Mesenchymal stem cell (in vitro differentiated cells and primary cell): Measurements from ENCODE around the gene SMIM9.
"Not testable (repeated sequence)": the region's sequence is repeated elsewhere in the genome, so short reads cannot be mapped to it uniquely, and the experiment has no call there.

Experiments
- DNase-seq: peaks from one replicate; pipeline ENCODE4 v3.0.0-alpha.2; 2013
- H2AFZ ChIP-seq: one replicate; pipeline ENCODE4 v1.6.1; 2013; ENCODE audit warnings: low read depth, mild to moderate bottlenecking, control low read depth, inconsistent platforms, low read length, moderate library complexity
- H2AK5ac ChIP-seq: 2 replicates; pipeline ENCODE4 v1.6.1; 2013; ENCODE audit warnings: low read length, moderate library complexity, mild to moderate bottlenecking, inconsistent platforms; ENCODE audit not compliant: severe bottlenecking
- H2BK120ac ChIP-seq: one replicate; pipeline ENCODE4 v1.6.1; 2013; ENCODE audit warnings: low read depth, mild to moderate bottlenecking, inconsistent platforms, low read length, moderate library complexity
- H2BK12ac ChIP-seq, 2 experiments: one replicate each; pipeline ENCODE4 v1.6.1; 2013; ENCODE audit warnings: inconsistent platforms in 2 of 2, low read length in 2 of 2, mild to moderate bottlenecking in 2 of 2, moderate library complexity in 2 of 2, control low read depth in 1 of 2
- H2BK15ac ChIP-seq: one replicate; pipeline ENCODE4 v1.6.1; 2013; ENCODE audit warnings: mild to moderate bottlenecking, low read depth, inconsistent platforms; ENCODE audit not compliant: poor library complexity, severe bottlenecking
- H2BK5ac ChIP-seq: 2 replicates; pipeline ENCODE4 v1.6.1; 2013; ENCODE audit warnings: low read depth, mild to moderate bottlenecking, low read length, control low read depth, inconsistent platforms; ENCODE audit not compliant: poor library complexity, severe bottlenecking
- H3K14ac ChIP-seq, 2 experiments: one replicate each; pipeline ENCODE4 v1.6.1; 2013; ENCODE audit warnings: inconsistent platforms in 2 of 2, low read length in 2 of 2, control low read depth in 1 of 2, mild to moderate bottlenecking in 1 of 2, moderate library complexity in 1 of 2
- H3K18ac ChIP-seq, 2 experiments: one replicate each; pipeline ENCODE4 v1.6.1; 2013; ENCODE audit warnings: inconsistent platforms in 2 of 2, low read length in 2 of 2, control low read depth in 1 of 2, low read depth in 1 of 2, mild to moderate bottlenecking in 1 of 2
- H3K23ac ChIP-seq, 2 experiments: one replicate each; pipeline ENCODE4 v1.6.1; 2013; ENCODE audit warnings: inconsistent platforms in 2 of 2, low read length in 2 of 2, mild to moderate bottlenecking in 2 of 2, moderate library complexity in 2 of 2, control low read depth in 1 of 2
- H3K27ac ChIP-seq: 2 replicates; pipeline ENCODE4 v1.5.1; 2013; ENCODE audit warnings: mild to moderate bottlenecking, moderate library complexity, low read length, control low read depth, inconsistent platforms; ENCODE audit not compliant: poor library complexity, severe bottlenecking
- H3K27me3 ChIP-seq, 2 experiments: 2 replicates each; pipeline versions ENCODE4 v1.6.1 to v1.7.0; 2013; ENCODE audit warnings: low read length in 2 of 2, mild to moderate bottlenecking in 2 of 2, moderate library complexity in 2 of 2, control low read depth in 1 of 2, inconsistent platforms in 1 of 2; ENCODE audit not compliant: control insufficient read depth in 1 of 2, insufficient read depth in 1 of 2
- H3K36me3 ChIP-seq, 2 experiments: 2 replicates each; pipeline versions ENCODE4 v1.6.1 to v1.7.0; 2013; ENCODE audit warnings: low read length in 2 of 2, control low read depth in 1 of 2, inconsistent platforms in 1 of 2, low read depth in 1 of 2, mild to moderate bottlenecking in 1 of 2; ENCODE audit not compliant: insufficient read depth in 2 of 2, control insufficient read depth in 1 of 2
- H3K4ac ChIP-seq, 2 experiments: one replicate each; pipeline ENCODE4 v1.6.1; 2013; ENCODE audit warnings: inconsistent platforms in 2 of 2, low read length in 2 of 2, mild to moderate bottlenecking in 2 of 2, moderate library complexity in 2 of 2, control low read depth in 1 of 2, low read depth in 1 of 2
- H3K4me1 ChIP-seq: 2 replicates; pipeline ENCODE4 v1.6.1; 2013; ENCODE audit warnings: low read depth, low read length, control low read depth; ENCODE audit not compliant: control insufficient read depth, insufficient read depth
- H3K4me2 ChIP-seq: 2 replicates; pipeline ENCODE4 v1.6.1; 2013; ENCODE audit warnings: low read length, mild to moderate bottlenecking, inconsistent platforms; ENCODE audit not compliant: poor library complexity, severe bottlenecking
- H3K4me3 ChIP-seq, 2 experiments: 2 replicates each; pipeline versions ENCODE4 v1.5.1 to v1.7.0; 2013; ENCODE audit warnings: low read length in 2 of 2, mild to moderate bottlenecking in 2 of 2, control low read depth in 1 of 2, low read depth in 1 of 2; ENCODE audit not compliant: insufficient read depth in 1 of 2
- H3K79me1 ChIP-seq: replicated peaks from 2 replicates; pipeline ENCODE4 v1.6.1; 2013; ENCODE audit warnings: mild to moderate bottlenecking, control low read depth, low read length, inconsistent platforms; ENCODE audit not compliant: poor library complexity, severe bottlenecking
- H3K9ac ChIP-seq: 2 replicates; pipeline ENCODE4 v1.7.0; 2013; ENCODE audit warnings: mild to moderate bottlenecking, low read length, moderate library complexity
- H3K9me3 ChIP-seq: 2 replicates; pipeline ENCODE4 v1.7.0; 2013; ENCODE audit warnings: mild to moderate bottlenecking, low read length; ENCODE audit not compliant: control insufficient read depth
- H4K8ac ChIP-seq: one replicate; pipeline ENCODE4 v1.6.1; 2013; ENCODE audit warnings: inconsistent platforms, mild to moderate bottlenecking, low read length, moderate library complexity
- H4K91ac ChIP-seq: one replicate; pipeline ENCODE4 v1.6.1; 2013; ENCODE audit warnings: mild to moderate bottlenecking, low read length, inconsistent platforms
- WGBS: methylation state at CpG from one replicate; pipeline ENCODE4 v1.1.7; 2013; ENCODE audit warnings: mixed read lengths; 5-methylcytosine and 5-hydroxymethylcytosine counted together

Gene SMIM9

GRCh38 chrX:154821523-154821922, 12.9 kb downstream of the SMIM9 start:
- no peak overlapping the region for H4K91ac ChIP-seq
- H2BK12ac ChIP-seq = no peak overlapping the region
- no peak overlapping the region for H3K14ac ChIP-seq
- no peak overlapping the region for H3K9ac ChIP-seq
- no peaks in the 10 kb centered on the region for H3K36me3 ChIP-seq
- no peak overlapping the region for H3K4me2 ChIP-seq
- no peaks in the 10 kb centered on the region for H3K4me1 ChIP-seq
- no peak overlapping the region for H3K18ac ChIP-seq
- H3K4me3 ChIP-seq = no peak overlapping the region
- H3K4ac ChIP-seq = no peak overlapping the region
- H4K8ac ChIP-seq = no peak overlapping the region
- H3K79me1 ChIP-seq = no peaks in the 10 kb centered on the region
- H2BK5ac ChIP-seq = no peak overlapping the region
- no peak overlapping the region for H3K27ac ChIP-seq
- H3K27me3 ChIP-seq = no peaks in the 10 kb centered on the region
- H3K23ac ChIP-seq = no peak overlapping the region
- no peaks in the 10 kb centered on the region for H3K9me3 ChIP-seq
- DNase-seq = no peak
- no peak overlapping the region for H2AFZ ChIP-seq
- H2BK120ac ChIP-seq = no peak overlapping the region
- H2AK5ac ChIP-seq = no peak overlapping the region
- H2BK15ac ChIP-seq = no peak overlapping the region

GRCh38 chrX:154819771-154820341, 14.6 kb downstream of the SMIM9 start:
- 89% methylated on average over 6 of the region's 7 CpGs for WGBS
- DNase-seq = no peak
- no peak overlapping the region for H3K27ac ChIP-seq
- no peak overlapping the region for H4K91ac ChIP-seq
- no peak overlapping the region for H3K23ac ChIP-seq
- H3K9me3 ChIP-seq = no peaks in the 10 kb centered on the region
- H3K36me3 ChIP-seq = no peaks in the 10 kb centered on the region
- H2AK5ac ChIP-seq = no peak overlapping the region
- H2BK12ac ChIP-seq = no peak overlapping the region
- H3K4me3 ChIP-seq = no peak overlapping the region
- H2BK120ac ChIP-seq = no peak overlapping the region
- no peaks in the 10 kb centered on the region for H3K79me1 ChIP-seq
- no peaks in the 10 kb centered on the region for H3K27me3 ChIP-seq
- H2BK5ac ChIP-seq = no peak overlapping the region
- no peak overlapping the region for H3K9ac ChIP-seq
- H3K4ac ChIP-seq = no peak overlapping the region
- H3K4me1 ChIP-seq = no peaks in the 10 kb centered on the region
- no peak overlapping the region for H3K18ac ChIP-seq
- H2BK15ac ChIP-seq = no peak overlapping the region
- no peak overlapping the region for H3K14ac ChIP-seq
- no peak overlapping the region for H2AFZ ChIP-seq
- no peak overlapping the region for H3K4me2 ChIP-seq
- H4K8ac ChIP-seq = no peak overlapping the region

GRCh38 chrX:154818916-154819770, 15.3 kb downstream of the SMIM9 start:
- no peak overlapping the region for H2BK12ac ChIP-seq
- no peak overlapping the region for H2BK15ac ChIP-seq
- H2BK120ac ChIP-seq = no peak overlapping the region
- H4K91ac ChIP-seq = no peak overlapping the region
- no peak overlapping the region for H2AK5ac ChIP-seq
- H3K79me1 ChIP-seq = no peaks in the 10 kb centered on the region
- H2AFZ ChIP-seq = no peak overlapping the region
- no peak overlapping the region for H3K14ac ChIP-seq
- no peak overlapping the region for H3K9ac ChIP-seq
- no peak overlapping the region for H3K4me3 ChIP-seq
- H3K4me1 ChIP-seq = no peaks in the 10 kb centered on the region
- H3K4ac ChIP-seq = no peak overlapping the region
- H3K4me2 ChIP-seq = no peak overlapping the region
- H3K27me3 ChIP-seq = no peaks in the 10 kb centered on the region
- no peak overlapping the region for H3K27ac ChIP-seq
- no peak overlapping the region for H3K23ac ChIP-seq
- 83% methylated on average over 10 of the region's 11 CpGs for WGBS
- H2BK5ac ChIP-seq = no peak overlapping the region
- no peaks in the 10 kb centered on the region for H3K36me3 ChIP-seq
- no peak for DNase-seq
- H4K8ac ChIP-seq = no peak overlapping the region
- no peaks in the 10 kb centered on the region for H3K9me3 ChIP-seq
- no peak overlapping the region for H3K18ac ChIP-seq

- H3K23ac ChIP-seq, H3K79me1 ChIP-seq, H3K4me1 ChIP-seq, H3K4me2 ChIP-seq, H3K36me3 ChIP-seq, H2BK15ac ChIP-seq, H4K91ac ChIP-seq, H2BK5ac ChIP-seq, H3K4ac ChIP-seq, H3K27ac ChIP-seq, H2BK12ac ChIP-seq, DNase-seq, H2BK120ac ChIP-seq, H3K27me3 ChIP-seq, H3K14ac ChIP-seq, H3K9me3 ChIP-seq, H3K9ac ChIP-seq, H2AK5ac ChIP-seq, H3K18ac ChIP-seq, H3K4me3 ChIP-seq, H2AFZ ChIP-seq, H4K8ac ChIP-seq: not testable (repeated sequence)
- 95% methylated on average over 16 of the region's 19 CpGs for WGBS
These were observed 17.3 kb downstream of the SMIM9 start for GRCh38 chrX:154817048-154817618.
